ENCODE data around the gene NR5A2.

The NR5A2 gene

DNA sequence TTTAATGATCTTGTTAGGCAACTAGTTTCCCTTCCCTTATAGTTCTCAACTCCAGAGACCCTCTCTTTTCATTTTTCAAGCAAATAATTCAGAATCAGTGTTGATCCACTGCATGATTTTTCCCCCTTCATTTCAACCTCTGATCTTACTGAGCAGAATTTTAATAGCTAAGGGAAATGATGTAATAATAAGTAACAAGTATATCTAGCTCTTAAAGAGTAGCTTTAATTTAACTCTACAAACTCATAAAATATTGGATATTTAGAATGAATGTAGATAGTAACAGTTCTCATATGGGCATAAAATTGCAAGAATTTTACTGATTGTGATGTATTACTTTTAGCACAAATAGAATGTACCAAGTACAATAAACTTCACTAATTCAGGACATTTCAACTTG lies 130.2 kb downstream of the NR5A2 start:
- no peak for DNase-seq (ENCODE audit: extremely low read depth, insufficient read length)
- H3K27me3 ChIP-seq (replicated peaks; ENCODE audit: control insufficient read depth, insufficient read depth, low read length) = no peaks in the 10 kb centered on the region
- TF ChIP-seq, protein P1, sequence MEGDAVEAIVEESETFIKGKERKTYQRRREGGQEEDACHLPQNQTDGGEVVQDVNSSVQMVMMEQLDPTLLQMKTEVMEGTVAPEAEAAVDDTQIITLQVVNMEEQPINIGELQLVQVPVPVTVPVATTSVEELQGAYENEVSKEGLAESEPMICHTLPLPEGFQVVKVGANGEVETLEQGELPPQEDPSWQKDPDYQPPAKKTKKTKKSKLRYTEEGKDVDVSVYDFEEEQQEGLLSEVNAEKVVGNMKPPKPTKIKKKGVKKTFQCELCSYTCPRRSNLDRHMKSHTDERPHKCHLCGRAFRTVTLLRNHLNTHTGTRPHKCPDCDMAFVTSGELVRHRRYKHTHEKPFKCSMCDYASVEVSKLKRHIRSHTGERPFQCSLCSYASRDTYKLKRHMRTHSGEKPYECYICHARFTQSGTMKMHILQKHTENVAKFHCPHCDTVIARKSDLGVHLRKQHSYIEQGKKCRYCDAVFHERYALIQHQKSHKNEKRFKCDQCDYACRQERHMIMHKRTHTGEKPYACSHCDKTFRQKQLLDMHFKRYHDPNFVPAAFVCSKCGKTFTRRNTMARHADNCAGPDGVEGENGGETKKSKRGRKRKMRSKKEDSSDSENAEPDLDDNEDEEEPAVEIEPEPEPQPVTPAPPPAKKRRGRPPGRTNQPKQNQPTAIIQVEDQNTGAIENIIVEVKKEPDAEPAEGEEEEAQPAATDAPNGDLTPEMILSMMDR (IDR thresholded peaks at IDR 0.05; ENCODE audit: insufficient read depth, low read length, poor library complexity, severe bottlenecking) = no peak
- no peak overlapping the region for H3K4me3 ChIP-seq (replicated peaks; ENCODE audit: low read depth, low read length)
- no peaks in the 10 kb centered on the region for H3K36me3 ChIP-seq (ENCODE audit: control insufficient read depth, insufficient read depth, low read length)

DNA sequence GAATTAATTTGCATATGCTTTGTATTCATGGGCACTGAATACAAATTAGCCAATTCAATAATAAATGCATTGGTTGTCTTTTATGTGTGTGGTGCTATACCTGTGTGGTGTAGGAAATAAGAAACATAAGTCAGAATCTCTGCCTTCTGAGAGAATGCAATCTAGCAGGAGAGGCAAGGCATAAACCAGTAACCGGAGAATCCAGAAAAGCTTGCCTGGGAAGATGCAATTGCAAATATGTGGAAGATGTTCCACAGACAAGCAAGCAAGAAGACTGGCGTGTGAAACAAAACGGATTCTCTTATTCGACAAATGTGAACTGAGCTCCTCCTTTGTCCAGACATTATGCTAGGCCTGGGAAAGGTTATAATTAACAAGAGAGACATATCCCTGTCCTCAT lies 134.3 kb downstream of the NR5A2 start:
- TF ChIP-seq, protein P1 (IDR thresholded peaks at IDR 0.05; ENCODE audit: insufficient read depth, low read length, poor library complexity, severe bottlenecking) = no peak
- H3K4me3 ChIP-seq (replicated peaks; ENCODE audit: low read depth, low read length) = no peak overlapping the region
- no peaks in the 10 kb centered on the region for H3K36me3 ChIP-seq (ENCODE audit: control insufficient read depth, insufficient read depth, low read length)
- no peak for DNase-seq (ENCODE audit: extremely low read depth, insufficient read length)
- H3K27me3 ChIP-seq (replicated peaks; ENCODE audit: control insufficient read depth, insufficient read depth, low read length) = no peaks in the 10 kb centered on the region

DNA sequence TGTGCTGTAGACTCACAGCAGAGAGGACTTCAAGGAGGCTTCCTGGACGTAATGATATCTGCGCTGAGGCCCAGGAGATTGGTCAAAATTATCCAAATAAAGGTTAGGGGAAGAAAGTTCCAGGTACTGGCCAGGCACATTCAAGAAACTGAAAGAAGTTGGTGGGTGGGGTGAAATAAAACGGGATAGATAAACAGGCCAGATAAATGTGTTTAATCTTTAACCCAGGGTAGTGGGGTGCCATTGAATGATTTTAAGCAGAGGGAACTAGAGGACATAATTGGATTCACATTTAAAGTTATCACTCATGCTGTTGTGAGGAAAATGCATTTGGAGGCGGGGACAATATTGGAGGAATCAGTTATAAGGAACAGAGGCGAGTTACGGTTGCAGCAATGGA lies 134.7 kb downstream of the NR5A2 start:
- Histone ChIP-seq H3K27me3 (replicated peaks; ENCODE audit: control insufficient read depth, insufficient read depth, low read length) (no peaks in the 10 kb centered on the region), H3K4me3 (replicated peaks; ENCODE audit: low read depth, low read length) (no peak overlapping the region), H3K36me3 (ENCODE audit: control insufficient read depth, insufficient read depth, low read length) (no peaks in the 10 kb centered on the region)
- DNase-seq (ENCODE audit: extremely low read depth, insufficient read length) = no peak
- TF ChIP-seq, protein P1 (IDR thresholded peaks at IDR 0.05; ENCODE audit: insufficient read depth, low read length, poor library complexity, severe bottlenecking) = no peak

DNA sequence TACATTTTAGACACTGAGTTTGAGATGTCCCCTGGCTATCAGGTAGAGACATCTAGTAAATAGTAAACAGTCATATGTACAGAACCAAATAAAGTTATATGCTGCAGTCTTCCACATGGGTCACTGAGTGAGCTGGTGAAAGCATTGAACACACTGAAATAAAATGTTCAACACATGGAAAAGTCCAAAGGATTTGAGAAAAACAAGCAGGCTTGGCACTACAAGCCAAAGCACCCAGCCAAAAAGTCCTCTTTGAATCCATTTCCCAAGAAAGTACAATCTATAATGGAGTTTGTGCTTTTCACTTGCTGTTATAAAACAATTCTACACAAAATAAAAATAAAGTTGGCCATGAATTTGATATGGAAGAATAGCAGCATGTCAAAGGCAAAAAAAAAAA lies 135.4 kb downstream of the NR5A2 start:
- TF ChIP-seq, protein P1 (IDR thresholded peaks at IDR 0.05; ENCODE audit: insufficient read depth, low read length, poor library complexity, severe bottlenecking) = no peak
- Histone ChIP-seq H3K4me3 (replicated peaks; ENCODE audit: low read depth, low read length) (no peak overlapping the region), H3K36me3 (ENCODE audit: control insufficient read depth, insufficient read depth, low read length) (no peaks in the 10 kb centered on the region), H3K27me3 (replicated peaks; ENCODE audit: control insufficient read depth, insufficient read depth, low read length) (no peaks in the 10 kb centered on the region)
- DNase-seq (ENCODE audit: extremely low read depth, insufficient read length) = no peak

DNA sequence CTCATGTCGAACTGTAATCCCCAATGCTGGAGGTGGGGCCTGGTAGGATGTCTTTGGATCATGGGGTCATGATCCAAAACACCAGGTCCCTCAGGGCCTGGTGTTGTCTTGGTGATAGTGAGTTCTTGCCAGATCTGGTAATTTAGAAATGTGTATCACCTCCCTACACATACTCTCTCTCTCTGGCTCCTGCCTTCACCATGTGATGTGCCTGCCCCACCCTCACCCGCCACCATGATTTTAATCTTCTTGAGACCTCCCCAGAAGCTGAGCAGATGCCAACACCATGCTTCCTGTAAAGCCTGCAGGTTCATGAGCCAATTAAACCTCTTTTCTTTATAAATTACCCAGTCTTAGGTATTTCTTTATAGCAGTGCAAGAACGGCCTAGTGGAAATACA lies 136.4 kb downstream of the NR5A2 start:
- DNase-seq (ENCODE audit: extremely low read depth, insufficient read length) = no peak
- no peaks in the 10 kb centered on the region for H3K27me3 ChIP-seq (replicated peaks; ENCODE audit: control insufficient read depth, insufficient read depth, low read length)
- no peaks in the 10 kb centered on the region for H3K36me3 ChIP-seq (ENCODE audit: control insufficient read depth, insufficient read depth, low read length)
- TF ChIP-seq, protein P1 (IDR thresholded peaks at IDR 0.05; ENCODE audit: insufficient read depth, low read length, poor library complexity, severe bottlenecking) = no peak
- no peak overlapping the region for H3K4me3 ChIP-seq (replicated peaks; ENCODE audit: low read depth, low read length)

DNA sequence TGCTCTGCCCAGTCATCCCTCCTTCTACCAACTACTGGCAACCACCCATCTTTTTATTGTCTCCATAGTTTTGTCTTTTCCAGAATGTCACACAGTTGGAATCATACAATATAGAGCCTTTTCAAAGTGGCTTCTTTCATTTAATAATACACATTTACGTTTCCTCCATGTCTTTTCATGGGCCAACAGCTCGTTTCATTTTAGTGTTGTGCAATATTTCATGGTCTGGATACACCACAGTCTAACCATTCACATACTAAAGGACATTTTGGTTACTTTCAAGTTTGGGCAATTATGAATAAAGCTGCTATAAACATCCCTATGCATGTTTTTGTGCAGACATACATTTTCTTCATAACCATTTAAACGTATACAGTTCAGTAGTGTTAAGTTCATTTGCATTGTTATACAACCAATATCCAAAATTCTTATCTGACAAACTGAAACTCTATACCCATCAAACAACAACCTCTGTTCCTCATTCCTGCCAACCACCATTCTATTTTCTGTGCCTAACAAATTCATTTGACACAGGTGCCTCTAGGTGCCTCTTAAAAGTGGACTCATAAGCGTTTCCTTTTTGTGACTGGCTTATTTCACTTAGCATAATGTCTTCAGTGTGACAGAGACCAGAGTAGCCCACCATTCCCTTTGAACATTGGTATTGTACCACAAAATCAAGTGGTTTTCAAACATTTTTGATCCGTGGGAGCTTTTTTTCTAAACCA lies 138.1 kb downstream of the NR5A2 start:
- no peaks in the 10 kb centered on the region for H3K36me3 ChIP-seq (ENCODE audit: control insufficient read depth, insufficient read depth, low read length)

More for the DNA sequence above, 138.1 kb downstream of the NR5A2 start:
- no peak for DNase-seq (ENCODE audit: extremely low read depth, insufficient read length)
- no peak overlapping the region for H3K4me3 ChIP-seq (replicated peaks; ENCODE audit: low read depth, low read length)
- H3K27me3 ChIP-seq (replicated peaks; ENCODE audit: control insufficient read depth, insufficient read depth, low read length) = no peaks in the 10 kb centered on the region
- TF ChIP-seq, protein P1 (IDR thresholded peaks at IDR 0.05; ENCODE audit: insufficient read depth, low read length, poor library complexity, severe bottlenecking) = no peak
